ENCODE measurements around the gene ANTXR1.

The ANTXR1 gene

DNA sequence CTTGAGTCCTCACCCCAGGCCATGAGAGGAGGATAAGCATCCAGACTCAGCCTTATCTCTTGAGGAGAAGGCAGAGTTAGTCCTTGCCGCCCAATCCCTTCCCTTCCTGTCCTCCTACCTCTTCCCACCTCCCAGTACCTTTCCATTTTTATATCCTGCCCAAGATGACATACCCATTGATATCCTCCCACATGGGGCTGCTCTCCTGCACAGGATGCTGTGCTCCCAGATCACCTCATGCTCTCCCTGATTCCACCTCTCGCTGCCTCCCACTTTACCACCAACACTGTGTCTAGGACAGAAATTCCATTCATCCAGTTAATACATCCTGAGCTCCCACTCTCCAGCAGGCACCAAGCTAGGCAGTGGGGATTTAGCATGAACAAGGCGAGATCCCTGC is 191.7 kb downstream of the ANTXR1 start:
- TF ChIP-seq, protein P1, sequence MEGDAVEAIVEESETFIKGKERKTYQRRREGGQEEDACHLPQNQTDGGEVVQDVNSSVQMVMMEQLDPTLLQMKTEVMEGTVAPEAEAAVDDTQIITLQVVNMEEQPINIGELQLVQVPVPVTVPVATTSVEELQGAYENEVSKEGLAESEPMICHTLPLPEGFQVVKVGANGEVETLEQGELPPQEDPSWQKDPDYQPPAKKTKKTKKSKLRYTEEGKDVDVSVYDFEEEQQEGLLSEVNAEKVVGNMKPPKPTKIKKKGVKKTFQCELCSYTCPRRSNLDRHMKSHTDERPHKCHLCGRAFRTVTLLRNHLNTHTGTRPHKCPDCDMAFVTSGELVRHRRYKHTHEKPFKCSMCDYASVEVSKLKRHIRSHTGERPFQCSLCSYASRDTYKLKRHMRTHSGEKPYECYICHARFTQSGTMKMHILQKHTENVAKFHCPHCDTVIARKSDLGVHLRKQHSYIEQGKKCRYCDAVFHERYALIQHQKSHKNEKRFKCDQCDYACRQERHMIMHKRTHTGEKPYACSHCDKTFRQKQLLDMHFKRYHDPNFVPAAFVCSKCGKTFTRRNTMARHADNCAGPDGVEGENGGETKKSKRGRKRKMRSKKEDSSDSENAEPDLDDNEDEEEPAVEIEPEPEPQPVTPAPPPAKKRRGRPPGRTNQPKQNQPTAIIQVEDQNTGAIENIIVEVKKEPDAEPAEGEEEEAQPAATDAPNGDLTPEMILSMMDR (IDR thresholded peaks at IDR 0.05; ENCODE audit: extremely low read depth, insufficient read depth, missing control alignments): no peak
- no peak for DNase-seq (ENCODE audit: low spot score)
- in situ Hi-C loops (cut with MboI; ENCODE audit: low pct_unique_long_range_greater_than_20kb, low sequenced_read_pairs, unreplicated experiment): no loop called here

GRCh38 chr2:69205076-69205475 is 192.1 kb downstream of the ANTXR1 start:
- DNase-seq (ENCODE audit: low spot score): no peak
- TF ChIP-seq, protein P1 (IDR thresholded peaks at IDR 0.05; ENCODE audit: extremely low read depth, insufficient read depth, missing control alignments): no peak
- in situ Hi-C loops (cut with MboI; ENCODE audit: low pct_unique_long_range_greater_than_20kb, low sequenced_read_pairs, unreplicated experiment): no loop called here

- TF ChIP-seq, protein P1 (IDR thresholded peaks at IDR 0.05; ENCODE audit: extremely low read depth, insufficient read depth, missing control alignments): no peak
- DNase-seq (ENCODE audit: low spot score): no peak
- in situ Hi-C loops (cut with MboI; ENCODE audit: low pct_unique_long_range_greater_than_20kb, low sequenced_read_pairs, unreplicated experiment): no loop called here
Measured at GRCh38 chr2:69205491-69205890, 192.5 kb downstream of the ANTXR1 start.

GRCh38 chr2:69208023-69208595 is 195.1 kb downstream of the ANTXR1 start:
- no peak for DNase-seq (ENCODE audit: low spot score)
- in situ Hi-C loops (cut with MboI; ENCODE audit: low pct_unique_long_range_greater_than_20kb, low sequenced_read_pairs, unreplicated experiment): no loop called here
- TF ChIP-seq, protein P1 (IDR thresholded peaks at IDR 0.05; ENCODE audit: extremely low read depth, insufficient read depth, missing control alignments): no peak

GRCh38 chr2:69209482-69209881 is 196.5 kb downstream of the ANTXR1 start:
- DNase-seq (ENCODE audit: low spot score): no peak
- TF ChIP-seq, protein P1 (IDR thresholded peaks at IDR 0.05; ENCODE audit: extremely low read depth, insufficient read depth, missing control alignments): no peak
- in situ Hi-C loops (cut with MboI; ENCODE audit: low pct_unique_long_range_greater_than_20kb, low sequenced_read_pairs, unreplicated experiment): no loop called here

- in situ Hi-C loops (cut with MboI; ENCODE audit: low pct_unique_long_range_greater_than_20kb, low sequenced_read_pairs, unreplicated experiment): no loop called here
- DNase-seq (ENCODE audit: low spot score): no peak
- TF ChIP-seq, protein P1 (IDR thresholded peaks at IDR 0.05; ENCODE audit: extremely low read depth, insufficient read depth, missing control alignments): no peak
Measured at GRCh38 chr2:69210385-69210784, 197.4 kb downstream of the ANTXR1 start.

Data from GM13977 (cell line).